Measurements from ENCODE around the gene COL23A1. TPM values are rescaled to one million over a fixed set of nuclear protein-coding genes. Genes with fewer than 3 reads are reported as not detected.
A peak's percentile ranks its signal among the peaks of the same experiment; 100 is the strongest.

COL23A1 gene
- total and polyA plus RNA-seq, 2 of the 13 experiments (the other 11 are each of a cell fraction or from before 2014, with no cell fraction given) = not detected

DNA sequence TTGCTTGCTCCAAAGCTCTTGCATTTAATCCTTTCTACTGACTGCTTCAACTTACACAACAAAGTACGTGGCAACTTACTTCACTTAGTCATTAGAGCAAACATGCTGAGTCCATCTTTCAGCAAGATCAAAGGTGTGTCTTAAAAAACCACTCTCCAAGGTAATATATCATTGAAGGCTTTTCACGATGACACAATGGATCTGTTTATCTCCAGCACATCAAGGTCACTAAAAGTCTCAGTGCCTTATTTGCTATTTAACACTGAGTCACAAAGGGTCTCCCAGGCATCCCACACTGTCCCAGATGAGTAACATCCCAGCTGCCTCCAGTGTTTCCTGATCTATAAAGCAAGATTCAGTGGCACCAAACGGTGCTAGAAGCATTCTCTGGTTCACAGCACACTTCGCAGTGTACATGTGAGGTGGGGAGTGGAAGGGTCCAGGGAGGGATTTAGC, 40.3 kb upstream of the COL23A1 start (continued):
- TF ChIP-seq ATF7 (IDR thresholded peaks at IDR 0.05) = 0 out of 2 replicates have a peak, but pooled peaks have one; percentile 10
- TF ChIP-seq ATF7 (CRISPR knock-in tag; IDR thresholded peaks at IDR 0.05) = no peak; the same call in 1 of the 2 replicates
- TF ChIP-seq CREB1 (IDR thresholded peaks at IDR 0.05) = peak; percentile 42; the same call in 1 of the 2 replicates
- peak; percentile 85 for TF ChIP-seq CREB1 (CRISPR knock-in tag; IDR thresholded peaks at IDR 0.05)
- peak; percentile 61 for TF ChIP-seq TEAD3 (CRISPR knock-in tag; optimal IDR thresholded peaks at IDR 0.05; ENCODE audit: borderline replicate concordance)
- TF ChIP-seq FOSL1 (CRISPR knock-in tag; IDR thresholded peaks at IDR 0.05; ENCODE audit: borderline replicate concordance) = peak; percentile 88
- TF ChIP-seq, protein P1, sequence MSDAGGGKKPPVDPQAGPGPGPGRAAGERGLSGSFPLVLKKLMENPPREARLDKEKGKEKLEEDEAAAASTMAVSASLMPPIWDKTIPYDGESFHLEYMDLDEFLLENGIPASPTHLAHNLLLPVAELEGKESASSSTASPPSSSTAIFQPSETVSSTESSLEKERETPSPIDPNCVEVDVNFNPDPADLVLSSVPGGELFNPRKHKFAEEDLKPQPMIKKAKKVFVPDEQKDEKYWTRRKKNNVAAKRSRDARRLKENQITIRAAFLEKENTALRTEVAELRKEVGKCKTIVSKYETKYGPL (CRISPR knock-in tag; IDR thresholded peaks at IDR 0.05) = peak; percentile 29; the same call in 1 of the 2 replicates
- TF ChIP-seq RCOR2 (CRISPR knock-in tag; IDR thresholded peaks at IDR 0.05) = peak; percentile 69
- TF ChIP-seq, protein P2, sequence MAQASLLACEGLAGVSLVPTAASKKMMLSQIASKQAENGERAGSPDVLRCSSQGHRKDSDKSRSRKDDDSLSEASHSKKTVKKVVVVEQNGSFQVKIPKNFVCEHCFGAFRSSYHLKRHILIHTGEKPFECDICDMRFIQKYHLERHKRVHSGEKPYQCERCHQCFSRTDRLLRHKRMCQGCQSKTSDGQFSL (CRISPR knock-in tag; IDR thresholded peaks at IDR 0.05) = no peak
- 0 out of 2 replicates have a peak, but pooled peaks have one; percentile 15 for TF ChIP-seq MXD4 (CRISPR knock-in tag; IDR thresholded peaks at IDR 0.05)
- peak; percentile 69; the same call in 1 of the 2 replicates for TF ChIP-seq ERF (CRISPR knock-in tag; IDR thresholded peaks at IDR 0.05)
- no peak for TF ChIP-seq ZNF724P (CRISPR knock-in tag; IDR thresholded peaks at IDR 0.05; ENCODE audit: borderline replicate concordance)
- peak; percentile 88 for TF ChIP-seq GATAD2A (CRISPR knock-in tag; IDR thresholded peaks at IDR 0.05)
- peak; percentile 91 for TF ChIP-seq NCOA2 (CRISPR knock-in tag; IDR thresholded peaks at IDR 0.05)
- TF ChIP-seq, protein P3, sequence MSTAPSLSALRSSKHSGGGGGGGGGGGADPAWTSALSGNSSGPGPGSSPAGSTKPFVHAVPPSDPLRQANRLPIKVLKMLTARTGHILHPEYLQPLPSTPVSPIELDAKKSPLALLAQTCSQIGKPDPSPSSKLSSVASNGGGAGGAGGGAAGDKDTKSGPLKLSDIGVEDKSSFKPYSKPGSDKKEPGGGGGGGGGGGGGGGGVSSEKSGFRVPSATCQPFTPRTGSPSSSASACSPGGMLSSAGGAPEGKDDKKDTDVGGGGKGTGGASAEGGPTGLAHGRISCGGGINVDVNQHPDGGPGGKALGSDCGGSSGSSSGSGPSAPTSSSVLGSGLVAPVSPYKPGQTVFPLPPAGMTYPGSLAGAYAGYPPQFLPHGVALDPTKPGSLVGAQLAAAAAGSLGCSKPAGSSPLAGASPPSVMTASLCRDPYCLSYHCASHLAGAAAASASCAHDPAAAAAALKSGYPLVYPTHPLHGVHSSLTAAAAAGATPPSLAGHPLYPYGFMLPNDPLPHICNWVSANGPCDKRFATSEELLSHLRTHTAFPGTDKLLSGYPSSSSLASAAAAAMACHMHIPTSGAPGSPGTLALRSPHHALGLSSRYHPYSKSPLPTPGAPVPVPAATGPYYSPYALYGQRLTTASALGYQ (CRISPR knock-in tag; IDR thresholded peaks at IDR 0.05) = 0 out of 2 replicates have a peak, but pooled peaks have one; percentile 74
- TF ChIP-seq, protein P4, sequence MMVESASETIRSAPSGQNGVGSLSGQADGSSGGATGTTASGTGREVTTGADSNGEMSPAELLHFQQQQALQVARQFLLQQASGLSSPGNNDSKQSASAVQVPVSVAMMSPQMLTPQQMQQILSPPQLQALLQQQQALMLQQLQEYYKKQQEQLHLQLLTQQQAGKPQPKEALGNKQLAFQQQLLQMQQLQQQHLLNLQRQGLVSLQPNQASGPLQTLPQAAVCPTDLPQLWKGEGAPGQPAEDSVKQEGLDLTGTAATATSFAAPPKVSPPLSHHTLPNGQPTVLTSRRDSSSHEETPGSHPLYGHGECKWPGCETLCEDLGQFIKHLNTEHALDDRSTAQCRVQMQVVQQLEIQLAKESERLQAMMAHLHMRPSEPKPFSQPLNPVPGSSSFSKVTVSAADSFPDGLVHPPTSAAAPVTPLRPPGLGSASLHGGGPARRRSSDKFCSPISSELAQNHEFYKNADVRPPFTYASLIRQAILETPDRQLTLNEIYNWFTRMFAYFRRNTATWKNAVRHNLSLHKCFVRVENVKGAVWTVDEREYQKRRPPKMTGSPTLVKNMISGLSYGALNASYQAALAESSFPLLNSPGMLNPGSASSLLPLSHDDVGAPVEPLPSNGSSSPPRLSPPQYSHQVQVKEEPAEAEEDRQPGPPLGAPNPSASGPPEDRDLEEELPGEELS (CRISPR knock-in tag; IDR thresholded peaks at IDR 0.05) = peak; percentile 82
- 0 out of 2 replicates have a peak, but pooled peaks have one; percentile 74 for TF ChIP-seq ZNF878 (CRISPR knock-in tag; IDR thresholded peaks at IDR 0.05)
- TF ChIP-seq ZNF12 (CRISPR knock-in tag; IDR thresholded peaks at IDR 0.05) = peak; percentile 60
- 0 out of 2 replicates have a peak, but pooled peaks have one; percentile 43 for TF ChIP-seq SIX1 (CRISPR knock-in tag; IDR thresholded peaks at IDR 0.05; ENCODE audit: borderline replicate concordance)
- TF ChIP-seq EZH2 (conservative IDR thresholded peaks at IDR 0.05; ENCODE audit: low read depth, low read length) = no peak
- TF ChIP-seq, protein P5, sequence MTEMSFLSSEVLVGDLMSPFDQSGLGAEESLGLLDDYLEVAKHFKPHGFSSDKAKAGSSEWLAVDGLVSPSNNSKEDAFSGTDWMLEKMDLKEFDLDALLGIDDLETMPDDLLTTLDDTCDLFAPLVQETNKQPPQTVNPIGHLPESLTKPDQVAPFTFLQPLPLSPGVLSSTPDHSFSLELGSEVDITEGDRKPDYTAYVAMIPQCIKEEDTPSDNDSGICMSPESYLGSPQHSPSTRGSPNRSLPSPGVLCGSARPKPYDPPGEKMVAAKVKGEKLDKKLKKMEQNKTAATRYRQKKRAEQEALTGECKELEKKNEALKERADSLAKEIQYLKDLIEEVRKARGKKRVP (CRISPR knock-in tag; IDR thresholded peaks at IDR 0.05) = peak in 1 of 2 experiments; percentile 63; a peak in 1 of 4 replicates
- peak; percentile 43 for TF ChIP-seq SALL1 (CRISPR knock-in tag; IDR thresholded peaks at IDR 0.05)
- TF ChIP-seq EHMT2 (IDR thresholded peaks at IDR 0.05; ENCODE audit: borderline replicate concordance, low read depth, low read length) = peak; percentile 38; the same call in 1 of the 2 replicates
- TF ChIP-seq POLR2G (IDR thresholded peaks at IDR 0.05; ENCODE audit: low read depth, low read length) = peak; percentile 58
- TF ChIP-seq RFXAP (CRISPR knock-in tag; IDR thresholded peaks at IDR 0.05; ENCODE audit: borderline replicate concordance) = no peak
